ENCODE measurements around the gene TIMM21.

The TIMM21 gene

DNA sequence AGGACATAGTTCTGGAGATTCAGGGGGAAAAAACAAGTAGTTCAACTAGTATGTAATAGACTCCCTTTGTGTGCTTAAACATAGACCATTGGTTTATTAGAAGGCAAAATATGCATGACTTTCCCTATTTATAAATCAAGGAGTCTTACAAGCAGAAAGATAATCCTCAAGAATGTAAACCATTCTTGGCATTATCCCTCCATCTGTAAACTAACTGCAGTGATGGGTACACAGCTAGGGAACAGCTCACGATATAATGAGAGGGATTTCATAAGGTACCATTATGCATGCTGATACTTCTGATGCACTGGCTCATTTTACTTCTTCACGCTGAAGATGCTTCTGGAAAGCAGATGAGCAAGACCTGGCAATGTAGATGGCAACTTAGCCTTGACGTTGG, 1.6 kb upstream of the TIMM21 start:
- DNase-seq (ENCODE audit: extremely low read depth in 1 of 2, low read depth in 1 of 2) = no peak

DNA sequence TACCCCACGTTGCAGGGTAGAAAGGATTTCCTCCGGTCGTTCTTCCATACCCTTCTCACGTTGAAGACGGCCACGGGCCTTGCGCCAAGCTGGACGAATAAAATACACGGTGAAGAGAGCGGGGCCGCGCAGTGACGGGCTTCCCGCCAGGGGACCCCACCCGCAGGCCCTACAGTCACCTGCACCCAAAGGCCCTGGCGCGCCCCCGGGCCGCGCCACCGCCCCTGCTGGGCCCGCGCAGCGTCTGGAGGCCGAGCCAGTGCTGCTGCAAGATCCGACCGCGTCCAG, 888 bp upstream of the TIMM21 start:
- DNase-seq (ENCODE audit: extremely low read depth in 1 of 2, low read depth in 1 of 2) = no peak

DNA sequence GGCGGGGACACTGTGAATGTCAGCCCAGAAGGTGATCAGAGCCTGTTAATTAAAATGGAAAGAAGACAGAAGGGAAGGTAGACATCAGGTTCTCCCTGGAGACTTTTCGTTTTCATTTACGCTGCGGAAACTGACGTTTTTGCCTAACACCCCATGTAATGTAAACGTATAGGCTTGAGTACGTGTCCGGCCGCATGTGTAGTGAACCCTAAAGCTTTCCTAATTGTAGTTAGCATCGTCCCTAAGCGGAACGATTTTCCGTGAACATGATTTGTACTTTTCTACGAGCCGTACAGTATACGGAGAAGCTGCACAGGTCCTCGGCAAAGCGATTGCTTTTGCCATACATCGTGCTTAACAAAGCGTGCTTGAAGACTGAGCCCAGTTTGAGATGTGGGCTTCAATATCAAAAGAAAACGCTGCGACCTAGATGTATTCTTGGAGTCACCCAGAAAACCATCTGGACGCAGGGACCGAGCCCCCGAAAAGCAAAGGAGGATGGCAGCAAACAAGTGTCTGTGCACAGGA, 284 bp downstream of the TIMM21 start:
- DNase-seq (ENCODE audit: extremely low read depth in 1 of 2, low read depth in 1 of 2) = no peak

DNA sequence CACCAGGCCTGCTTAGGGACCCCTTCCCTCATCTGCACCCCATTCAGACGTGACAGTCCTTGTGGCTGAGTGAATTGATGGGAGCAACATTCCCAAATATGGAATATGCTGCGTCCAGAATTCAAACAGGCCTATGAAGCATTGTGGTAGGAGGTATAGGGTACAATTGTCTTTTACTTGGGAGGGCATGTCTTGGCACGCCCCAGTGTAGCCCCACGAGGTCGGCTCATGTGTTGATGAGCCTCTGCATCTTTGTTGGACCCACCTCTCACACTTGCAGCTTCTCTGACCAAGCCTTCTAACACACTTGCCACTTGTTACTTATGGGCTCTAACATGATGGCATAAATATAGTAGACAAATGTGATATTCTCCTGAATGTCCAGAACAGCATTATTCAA, 1.6 kb downstream of the TIMM21 start:
- DNase-seq (ENCODE audit: extremely low read depth in 1 of 2, low read depth in 1 of 2) = no peak

DNA sequence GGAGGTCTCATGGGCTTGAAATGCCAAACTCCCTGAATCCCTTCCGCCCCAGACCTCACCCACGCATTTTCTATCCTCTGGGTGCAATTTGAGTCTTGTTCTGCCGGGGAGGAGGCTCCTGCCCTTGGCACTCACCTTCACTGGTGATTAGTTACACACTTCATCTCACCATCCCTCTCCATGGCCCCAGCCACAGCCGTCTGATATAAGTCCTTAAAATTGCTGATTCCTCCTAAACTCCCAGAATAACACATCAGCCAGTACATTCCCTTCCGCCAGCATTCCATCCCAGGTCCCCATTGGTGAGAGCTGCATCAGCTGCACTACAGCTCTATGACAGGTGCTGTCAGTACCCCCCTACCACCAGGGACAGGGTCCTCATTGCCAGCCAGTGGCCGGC, 3.9 kb downstream of the TIMM21 start:
- no peak for DNase-seq (ENCODE audit: extremely low read depth in 1 of 2, low read depth in 1 of 2)

DNA sequence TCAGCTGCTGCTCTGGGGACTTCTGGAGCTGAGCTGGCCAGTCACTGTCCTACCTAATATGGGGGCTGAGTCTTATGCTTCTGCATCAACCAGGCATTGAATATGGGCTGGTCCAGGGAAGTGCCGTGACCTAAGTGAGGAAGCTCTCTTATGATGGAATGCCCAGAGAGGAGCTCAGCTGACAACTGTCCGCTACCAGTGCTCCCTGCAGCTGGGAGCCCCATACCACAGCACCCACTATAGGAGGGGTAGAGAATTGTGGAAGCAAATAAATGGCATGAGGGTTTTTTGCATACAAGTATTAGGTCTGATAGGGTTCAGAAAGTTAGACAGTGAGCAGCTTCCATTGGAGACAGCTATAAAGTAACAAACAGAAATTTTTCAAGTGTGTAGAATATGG, 4.5 kb downstream of the TIMM21 start:
- DNase-seq (ENCODE audit: extremely low read depth in 1 of 2, low read depth in 1 of 2) = no peak

DNA sequence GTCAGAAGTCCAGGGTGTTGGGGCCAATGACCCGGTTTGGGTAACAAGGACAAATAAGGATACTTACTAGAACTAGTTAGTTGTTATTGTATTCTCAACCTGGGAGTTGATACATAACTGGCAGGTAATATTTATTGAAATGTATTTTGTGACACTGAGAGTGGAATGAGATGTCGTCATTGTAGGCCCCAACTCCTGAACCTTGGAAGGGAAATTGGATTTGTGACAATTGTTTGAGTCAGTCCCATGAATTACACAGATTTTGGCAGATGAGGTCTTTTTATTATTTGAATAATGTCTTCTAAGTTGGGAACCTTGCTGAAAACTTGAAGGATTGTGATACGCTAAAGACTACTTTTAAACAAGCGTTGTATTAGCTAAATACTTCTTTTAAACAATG, 5.1 kb downstream of the TIMM21 start:
- no peak for DNase-seq (ENCODE audit: extremely low read depth in 1 of 2, low read depth in 1 of 2)

DNA sequence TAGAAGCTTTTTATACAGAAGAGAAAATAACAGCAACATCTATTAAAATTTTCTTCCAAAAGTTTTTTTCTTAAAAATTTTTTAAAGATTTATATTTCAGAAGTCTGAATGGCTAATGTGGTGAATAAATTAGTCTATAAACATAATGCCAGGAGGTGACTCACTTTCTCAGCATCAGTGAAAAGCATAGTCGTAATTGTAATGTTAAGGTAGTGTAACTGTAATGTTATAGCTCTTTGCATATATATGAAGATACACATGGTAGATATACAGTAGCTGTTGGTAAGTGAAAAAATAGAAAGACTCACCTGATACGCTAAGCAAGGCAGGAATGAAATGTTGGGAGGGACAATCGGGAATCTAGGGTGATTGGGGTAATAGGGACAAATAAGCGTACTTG, 5.5 kb downstream of the TIMM21 start:
- no peak for DNase-seq (ENCODE audit: extremely low read depth in 1 of 2, low read depth in 1 of 2)

DNA sequence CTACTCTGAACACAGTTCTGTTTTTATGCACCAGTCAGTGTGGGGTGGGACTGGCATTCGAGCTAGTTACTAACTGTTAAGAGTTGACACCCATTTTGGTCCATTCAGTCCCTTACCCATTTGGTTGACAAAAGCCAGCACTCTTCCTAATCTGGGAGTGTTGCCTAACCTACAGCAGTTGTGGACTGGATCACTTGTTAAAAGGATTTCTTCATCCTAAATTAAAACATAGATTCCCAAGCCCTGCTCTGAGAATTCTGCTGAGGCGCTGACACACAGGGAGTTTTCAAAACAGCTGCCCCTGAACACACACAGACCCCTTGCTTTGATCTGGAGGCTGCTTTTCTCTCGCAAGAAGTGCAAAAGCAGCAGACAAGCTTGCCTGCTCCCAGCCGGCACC, 6.4 kb downstream of the TIMM21 start:
- no peak for DNase-seq (ENCODE audit: extremely low read depth in 1 of 2, low read depth in 1 of 2)

DNA sequence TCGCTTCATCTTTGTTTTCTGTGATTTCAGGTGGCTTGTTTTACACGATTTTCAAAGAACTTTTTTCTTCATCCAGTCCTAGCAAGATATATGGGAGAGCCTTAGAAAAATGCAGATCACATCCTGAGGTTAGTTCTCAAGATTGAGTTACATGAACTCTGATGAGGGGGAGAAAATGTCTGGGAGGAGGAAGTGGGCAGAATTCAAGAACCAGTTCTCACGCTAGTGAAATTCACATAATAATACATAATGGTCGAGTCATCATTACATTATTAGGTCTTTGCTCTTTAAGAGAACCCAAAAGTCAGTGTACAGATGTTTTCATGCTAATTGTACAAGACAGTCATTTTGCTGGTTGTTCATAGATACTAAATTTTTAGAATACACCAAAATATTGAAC, 7.0 kb downstream of the TIMM21 start:
- DNase-seq (ENCODE audit: extremely low read depth in 1 of 2, low read depth in 1 of 2) = no peak

DNA sequence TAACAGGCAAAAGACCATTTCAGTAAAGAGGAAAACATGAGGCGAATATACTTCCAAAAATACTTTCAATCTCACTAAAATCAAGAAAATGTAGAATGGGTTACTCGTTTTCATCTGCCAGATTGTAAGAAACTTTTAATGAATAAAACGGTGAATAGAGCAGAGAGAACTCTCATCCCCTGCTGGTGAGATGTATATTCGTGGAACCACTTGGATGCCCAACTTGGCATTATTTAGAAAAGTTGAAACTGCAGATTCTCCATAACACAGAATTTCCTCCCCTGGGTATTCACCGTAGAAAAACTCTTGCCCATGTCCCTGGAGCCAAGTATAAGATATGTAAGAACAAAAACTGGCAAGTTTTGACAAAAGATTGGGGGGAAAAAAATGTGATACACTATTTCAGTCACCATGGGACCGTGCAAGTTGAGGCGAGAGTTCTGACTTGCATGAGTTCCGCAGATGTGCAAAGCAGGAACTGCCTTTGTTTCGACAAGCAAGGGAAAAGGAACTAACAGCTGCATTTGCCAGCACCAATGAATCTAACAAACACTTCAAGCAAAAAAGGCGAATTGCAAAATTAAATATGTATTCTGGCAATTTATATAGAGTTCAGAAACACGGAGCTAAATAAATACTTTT, 14.8 kb downstream of the TIMM21 start:
- DNase-seq (ENCODE audit: extremely low read depth in 1 of 2, low read depth in 1 of 2) = no peak

DNA sequence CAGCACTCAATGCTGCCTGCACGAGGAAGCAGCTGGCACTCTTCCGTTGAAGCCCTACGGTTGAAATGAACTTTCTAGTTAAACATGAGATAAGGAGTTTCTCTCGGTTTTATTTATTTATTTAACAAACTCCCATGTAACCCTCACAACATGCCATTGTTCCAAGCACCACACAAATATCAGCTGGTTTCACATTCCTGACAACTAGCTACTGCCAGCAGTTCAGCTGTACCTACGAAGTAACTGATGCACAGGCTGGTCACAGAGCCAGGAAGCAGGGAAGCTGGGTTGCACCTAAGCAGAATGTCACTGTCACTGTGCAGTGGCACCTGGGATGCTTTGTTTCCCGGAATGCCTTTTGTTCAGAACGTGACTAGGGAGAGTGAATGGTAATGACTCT, 18.1 kb downstream of the TIMM21 start:
- no peak for DNase-seq (ENCODE audit: extremely low read depth in 1 of 2, low read depth in 1 of 2)

DNA sequence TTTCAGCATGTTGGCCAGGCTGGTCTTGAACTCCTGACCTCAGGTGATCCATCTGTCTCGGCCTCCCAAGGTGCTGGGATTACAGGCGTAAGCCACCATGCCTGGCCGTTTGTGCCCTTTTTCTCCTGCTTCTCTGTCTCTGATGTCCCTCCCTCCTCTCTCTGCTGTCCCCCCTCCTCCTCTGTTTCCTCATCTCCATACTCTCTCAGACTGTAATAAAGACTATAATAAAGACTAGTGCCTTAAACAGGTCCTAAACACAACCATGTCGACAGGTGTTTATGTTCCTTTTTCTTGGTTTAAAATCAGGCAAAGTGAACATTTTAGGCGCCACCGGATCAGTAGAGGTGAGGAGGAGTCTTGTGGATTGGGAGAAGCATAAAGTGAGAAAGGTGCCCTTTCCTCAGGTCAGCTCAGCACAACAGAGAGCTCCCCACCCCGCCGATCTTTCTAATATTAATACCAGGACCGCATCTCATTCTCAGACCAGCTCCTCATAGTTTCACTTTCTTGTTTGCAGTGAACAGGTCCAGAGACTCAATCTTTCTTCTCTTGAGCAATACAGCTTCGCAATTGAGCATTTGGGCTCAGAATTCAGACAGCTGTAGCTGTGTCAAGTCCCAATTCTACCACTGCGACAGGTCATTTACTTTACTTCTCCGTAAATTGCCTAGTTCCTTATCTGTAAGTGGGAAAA, 23.7 kb downstream of the TIMM21 start:
- DNase-seq (ENCODE audit: extremely low read depth in 1 of 2, low read depth in 1 of 2) = no peak

DNA sequence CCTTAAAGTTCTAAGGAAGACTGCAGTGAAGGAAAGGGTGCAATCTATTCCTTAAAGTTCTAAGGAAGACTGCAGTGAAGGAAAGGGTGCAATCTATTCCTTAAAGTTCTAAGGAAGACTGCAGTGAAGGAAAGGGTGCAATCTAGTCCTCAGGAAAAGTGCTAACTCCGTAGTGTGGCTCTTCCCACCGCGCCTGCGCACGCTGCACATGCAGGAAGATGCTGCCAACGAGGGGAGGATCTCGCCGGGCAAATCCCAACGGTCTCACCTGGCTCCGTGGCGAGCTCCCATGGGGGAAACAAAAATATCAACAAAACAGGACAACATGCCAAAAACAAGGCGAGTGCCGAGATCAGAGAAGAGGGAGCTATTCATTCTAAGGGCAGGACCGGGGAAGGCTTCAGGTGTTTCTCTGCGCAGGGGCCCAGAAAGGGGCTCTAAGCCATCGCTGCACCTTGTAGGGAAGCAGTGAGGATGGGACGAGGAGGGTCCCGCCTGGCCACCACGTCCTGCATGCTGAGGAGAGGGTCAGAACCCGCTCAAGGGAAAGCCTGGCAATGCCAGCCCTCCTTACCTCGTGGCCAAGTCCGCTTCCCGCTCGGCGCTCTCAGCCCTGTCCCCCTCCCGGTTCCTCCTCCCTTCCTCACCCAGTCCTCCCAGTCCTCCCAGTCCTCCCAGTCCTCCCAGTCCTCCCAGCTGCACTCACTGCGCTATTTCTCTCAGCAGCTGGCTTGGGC, 24.5 kb downstream of the TIMM21 start:
- no peak for DNase-seq (ENCODE audit: extremely low read depth in 1 of 2, low read depth in 1 of 2)

DNA sequence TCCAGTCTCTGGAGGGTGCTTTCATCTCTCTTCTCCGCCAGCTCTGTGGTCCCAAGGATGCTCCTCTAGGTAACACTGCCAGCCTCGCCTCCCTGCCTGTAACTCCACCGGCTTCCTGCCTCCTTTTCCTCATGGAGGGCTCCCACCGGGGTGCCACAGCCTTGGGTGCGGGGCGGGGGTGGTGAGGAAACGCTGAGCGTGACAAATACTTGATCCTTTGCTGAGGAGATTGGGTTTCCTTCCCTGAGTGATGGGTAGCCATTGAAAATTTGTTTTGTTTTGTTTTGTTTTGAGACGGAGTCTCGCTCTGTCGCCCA, 25.1 kb downstream of the TIMM21 start:
- no peak for DNase-seq (ENCODE audit: extremely low read depth in 1 of 2, low read depth in 1 of 2)

DNA sequence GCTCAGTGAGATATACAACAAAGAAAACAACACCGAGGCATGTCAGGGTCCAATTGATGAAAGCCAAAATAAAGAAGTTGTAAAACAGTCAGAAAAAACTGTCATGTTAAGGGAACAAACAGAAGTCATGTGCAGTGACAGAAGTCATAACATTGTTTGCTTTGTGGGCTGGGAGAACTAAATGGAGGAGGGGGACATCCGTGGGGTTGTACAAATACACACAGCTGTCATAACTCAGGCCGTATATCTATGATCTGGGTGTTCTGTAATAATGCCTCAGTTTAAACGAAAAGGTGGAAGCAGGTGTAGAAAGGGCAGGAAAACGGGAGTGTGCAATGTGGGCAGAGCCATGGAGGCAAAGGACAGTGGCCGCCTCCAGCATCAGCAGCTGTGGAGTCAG, 27.3 kb downstream of the TIMM21 start:
- no peak for DNase-seq (ENCODE audit: extremely low read depth in 1 of 2, low read depth in 1 of 2)

DNA sequence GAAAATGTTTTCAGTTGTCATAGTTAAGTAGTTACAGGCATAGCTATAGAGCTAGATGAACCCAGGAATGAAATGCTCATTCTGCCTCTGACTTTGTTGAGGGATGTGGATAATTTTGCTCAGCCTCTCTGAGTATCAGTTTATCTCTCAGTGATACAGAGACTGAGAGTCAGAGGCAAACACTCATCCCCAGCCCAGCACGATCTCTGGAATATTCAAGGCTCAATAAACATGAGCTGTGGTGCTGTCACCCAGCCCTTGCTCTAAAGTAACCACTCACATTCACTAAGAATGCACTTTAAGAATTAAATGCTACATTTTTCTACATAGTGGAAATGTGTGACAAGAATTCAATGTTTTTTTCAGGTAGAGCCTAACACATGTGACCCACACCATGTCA, 30.6 kb downstream of the TIMM21 start:
- no peak for DNase-seq (ENCODE audit: extremely low read depth in 1 of 2, low read depth in 1 of 2)

DNA sequence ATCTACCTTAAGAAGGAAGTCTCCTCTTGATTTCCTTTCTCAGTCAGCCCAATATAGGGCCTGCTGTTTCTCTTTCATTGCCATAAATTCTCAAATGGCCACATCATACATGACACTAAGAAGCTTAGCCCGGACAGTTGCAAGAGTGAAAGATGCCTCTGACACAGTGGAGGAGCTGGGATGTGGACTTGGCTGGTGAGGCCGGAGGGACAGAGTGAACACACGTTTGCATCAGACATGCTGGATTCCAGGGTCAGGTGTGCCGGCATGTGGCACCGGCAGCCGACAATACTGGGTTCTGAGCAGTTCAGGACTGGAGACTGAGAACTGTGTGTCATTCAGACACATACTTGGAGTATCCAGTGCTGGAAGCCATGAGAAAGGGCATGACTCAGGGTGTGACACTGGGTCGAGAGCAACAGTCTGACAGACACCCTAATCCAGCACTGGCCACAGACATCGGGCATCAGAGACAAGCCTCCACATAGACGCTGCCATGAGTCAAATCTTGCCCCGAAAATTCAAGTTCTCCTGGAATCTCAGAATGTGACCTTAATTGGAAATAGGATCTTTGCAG, 31.4 kb downstream of the TIMM21 start:
- no peak for DNase-seq (ENCODE audit: extremely low read depth in 1 of 2, low read depth in 1 of 2)

DNA sequence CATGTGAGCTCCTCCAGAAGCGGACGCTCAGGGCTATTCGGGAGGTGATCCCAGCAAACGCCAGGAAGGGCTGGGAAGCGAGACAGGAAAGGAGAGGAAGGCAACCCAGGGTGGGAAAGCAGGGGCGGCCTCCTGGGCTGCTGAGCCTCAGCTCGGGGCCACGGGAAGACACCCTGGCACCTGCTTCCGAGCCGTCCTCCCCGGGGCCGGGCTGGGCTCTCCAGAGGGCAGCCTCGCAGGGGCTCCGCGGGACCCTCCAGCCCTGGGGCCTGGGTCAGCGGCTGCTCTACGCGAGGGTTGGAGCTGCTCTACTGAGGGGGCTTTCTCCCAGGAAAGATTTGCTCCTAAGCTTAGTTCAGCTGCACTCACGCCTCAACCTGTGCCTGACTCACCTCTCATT, 34.0 kb downstream of the TIMM21 start:
- DNase-seq (ENCODE audit: extremely low read depth in 1 of 2, low read depth in 1 of 2) = no peak

DNA sequence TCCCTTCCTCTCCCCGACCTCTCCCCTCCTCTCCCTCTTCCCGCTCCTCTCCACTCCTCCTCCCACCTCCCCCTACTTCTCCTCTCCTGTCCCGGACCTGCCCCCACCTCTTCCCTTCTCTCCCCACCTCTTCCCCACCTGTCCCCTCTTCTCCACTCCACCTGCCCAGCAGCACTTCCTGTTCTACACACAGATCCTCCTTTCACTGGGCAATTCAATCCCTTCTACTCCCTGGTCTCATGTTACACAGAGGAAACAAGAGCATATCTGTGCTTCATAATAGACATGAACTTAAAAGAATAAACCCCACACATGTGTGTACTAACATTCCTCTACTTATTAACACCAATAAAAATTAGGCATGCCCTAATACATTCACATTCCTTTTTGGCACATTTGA, 34.8 kb downstream of the TIMM21 start:
- no peak for DNase-seq (ENCODE audit: extremely low read depth in 1 of 2, low read depth in 1 of 2)

DNA sequence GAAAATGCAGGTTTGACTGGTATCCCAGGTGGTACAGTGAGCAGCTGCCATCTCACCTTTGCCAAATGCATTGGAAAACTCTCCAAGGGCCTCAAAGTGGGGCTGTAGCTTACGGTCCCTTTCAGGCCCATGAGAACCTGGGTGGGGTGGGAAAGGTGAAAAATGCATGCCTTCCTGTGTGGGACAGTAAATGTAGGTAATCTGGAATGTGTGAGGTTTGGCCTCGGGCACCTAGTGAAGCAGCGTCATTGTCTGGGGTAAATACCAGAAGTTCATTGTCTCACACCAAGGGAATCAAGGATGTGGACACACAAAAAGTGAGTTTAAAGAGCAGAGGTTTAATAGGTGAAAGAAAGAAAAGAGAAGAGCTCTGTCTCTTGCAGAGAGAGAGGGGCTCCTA, 36.6 kb downstream of the TIMM21 start:
- no peak for DNase-seq (ENCODE audit: extremely low read depth in 1 of 2, low read depth in 1 of 2)

DNA sequence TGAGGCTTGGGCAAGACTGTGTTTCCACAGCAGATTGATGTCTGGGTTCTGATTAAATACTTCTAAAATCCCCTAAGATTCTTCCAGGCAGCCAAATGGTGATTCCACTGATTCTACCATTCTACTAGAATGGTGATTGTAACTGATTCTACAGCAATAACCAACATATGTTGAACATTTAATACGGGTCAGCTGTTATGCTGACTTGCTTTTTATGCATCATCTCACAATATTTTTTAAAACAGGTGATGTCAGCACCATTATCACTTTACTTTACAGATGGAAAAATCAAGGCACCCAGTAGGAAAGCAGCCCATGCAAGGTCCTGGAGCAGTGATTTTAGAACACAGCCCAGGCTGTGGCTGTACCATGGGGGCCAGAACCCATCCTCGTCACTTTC, 37.5 kb downstream of the TIMM21 start:
- no peak for DNase-seq (ENCODE audit: extremely low read depth in 1 of 2, low read depth in 1 of 2)

Measured in stimulated activated CD8-positive, alpha-beta memory T cell treated with anti-CD3 and anti-CD28 coated beads, Interleukin-7, amount 100 ng/mL, for 48 hours (primary cell).